GM19328 (cell line): ENCODE results near the gene CYP39A1.

Experiments
- ATAC-seq: cut with Tn5 transposase; IDR thresholded peaks from one replicate; pipeline ENCODE4 v1.9.1; 2021; ENCODE audit warnings: mild to moderate bottlenecking, moderate library complexity; ENCODE audit not compliant: unreplicated experiment

Gene CYP39A1, protein sequence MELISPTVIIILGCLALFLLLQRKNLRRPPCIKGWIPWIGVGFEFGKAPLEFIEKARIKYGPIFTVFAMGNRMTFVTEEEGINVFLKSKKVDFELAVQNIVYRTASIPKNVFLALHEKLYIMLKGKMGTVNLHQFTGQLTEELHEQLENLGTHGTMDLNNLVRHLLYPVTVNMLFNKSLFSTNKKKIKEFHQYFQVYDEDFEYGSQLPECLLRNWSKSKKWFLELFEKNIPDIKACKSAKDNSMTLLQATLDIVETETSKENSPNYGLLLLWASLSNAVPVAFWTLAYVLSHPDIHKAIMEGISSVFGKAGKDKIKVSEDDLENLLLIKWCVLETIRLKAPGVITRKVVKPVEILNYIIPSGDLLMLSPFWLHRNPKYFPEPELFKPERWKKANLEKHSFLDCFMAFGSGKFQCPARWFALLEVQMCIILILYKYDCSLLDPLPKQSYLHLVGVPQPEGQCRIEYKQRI

DNA sequence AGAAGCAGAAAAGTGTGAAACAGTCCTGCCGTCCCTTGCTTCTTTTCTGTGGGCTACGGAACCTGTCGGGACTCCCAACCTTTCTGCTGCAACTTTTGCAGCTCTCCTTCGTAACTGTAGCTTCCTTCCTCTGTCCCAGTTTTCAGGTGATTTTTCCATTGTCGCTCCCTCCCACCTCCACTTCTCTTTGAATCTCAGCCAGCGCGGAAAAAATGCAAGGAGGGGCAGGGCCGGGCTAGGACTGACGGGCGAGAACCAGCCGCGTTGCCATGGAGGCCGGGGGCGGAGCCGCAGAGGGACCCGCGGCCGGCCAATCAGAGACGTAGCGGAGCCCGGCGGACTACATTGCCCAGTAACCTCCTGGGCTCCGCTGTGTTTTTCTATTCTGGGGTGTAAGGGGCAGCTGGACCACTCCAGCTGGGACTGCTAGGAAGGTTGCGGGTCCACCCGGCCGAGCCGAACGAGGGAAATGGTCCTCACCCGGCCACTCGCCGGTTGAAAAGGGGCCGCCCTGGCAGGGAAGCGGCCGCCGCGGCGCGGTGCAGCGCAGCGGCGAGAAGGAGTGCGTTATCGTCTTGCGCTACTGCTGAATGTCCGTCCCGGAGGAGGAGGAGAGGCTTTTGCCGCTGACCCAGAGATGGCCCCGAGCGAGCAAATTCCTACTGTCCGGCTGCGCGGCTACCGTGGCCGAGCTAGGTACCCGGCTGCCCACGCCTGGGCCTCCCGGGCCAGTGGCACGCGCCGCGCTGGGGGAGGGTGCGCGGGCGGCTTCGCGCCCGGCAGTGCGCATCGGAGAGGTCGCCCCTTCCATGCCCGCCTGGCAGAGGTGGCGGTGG is at the start of gene CYP39A1, which contains the start of gene SLC25A27:
Gene CYP39A1 (minus strand): TSS at position 216 of the 836 bp plus-strand sequence. CDS start 236 bp downstream, outside the sequence.
Gene SLC25A27 (plus strand): TSS at position 373 of the 836 bp plus-strand sequence. CDS start 218 bp downstream, at position 591.
- peak; percentile 100 for ATAC-seq

DNA sequence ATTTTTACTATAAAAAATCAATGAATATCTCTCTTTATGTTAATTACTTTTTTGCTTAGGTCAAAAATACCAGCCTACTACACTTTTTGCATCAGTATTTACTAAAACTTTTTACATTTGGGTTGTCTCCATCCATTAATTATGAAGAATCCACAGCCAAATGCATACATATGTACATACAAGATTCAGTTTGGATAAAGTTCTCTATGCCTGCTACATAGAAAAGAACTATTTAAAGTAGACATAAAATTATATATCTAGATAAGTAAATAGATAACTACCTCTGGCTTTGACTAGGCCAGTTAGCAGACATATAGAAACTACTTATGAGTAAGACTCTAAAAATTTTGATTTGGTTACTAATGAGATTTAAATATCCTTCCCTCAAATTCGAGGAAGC is 47.4 kb upstream of the CYP39A1 start:
- ATAC-seq: no peak

DNA sequence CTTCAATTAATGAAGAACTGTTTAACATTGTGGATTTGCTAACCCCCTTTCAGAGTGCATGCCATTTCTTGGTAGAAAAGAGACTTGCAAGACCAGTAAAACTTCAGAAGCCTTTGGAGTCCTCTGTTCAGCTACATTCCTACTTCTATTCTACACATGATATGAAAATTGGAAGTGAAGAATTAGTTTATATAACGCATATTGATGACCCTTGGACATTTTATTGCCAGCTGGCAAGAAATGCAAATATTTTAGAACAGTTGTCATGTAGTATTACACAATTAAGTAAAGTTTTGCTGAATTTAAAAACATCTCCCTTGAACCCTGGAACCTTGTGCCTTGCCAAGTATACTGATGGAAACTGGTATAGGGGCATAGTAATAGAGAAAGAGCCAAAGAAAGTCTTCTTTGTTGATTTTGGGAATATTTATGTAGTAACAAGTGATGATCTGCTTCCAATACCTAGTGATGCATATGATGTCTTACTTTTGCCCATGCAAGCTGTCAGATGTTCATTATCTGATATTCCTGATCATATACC is 38.4 kb upstream of the CYP39A1 start:
- no peak for ATAC-seq

DNA sequence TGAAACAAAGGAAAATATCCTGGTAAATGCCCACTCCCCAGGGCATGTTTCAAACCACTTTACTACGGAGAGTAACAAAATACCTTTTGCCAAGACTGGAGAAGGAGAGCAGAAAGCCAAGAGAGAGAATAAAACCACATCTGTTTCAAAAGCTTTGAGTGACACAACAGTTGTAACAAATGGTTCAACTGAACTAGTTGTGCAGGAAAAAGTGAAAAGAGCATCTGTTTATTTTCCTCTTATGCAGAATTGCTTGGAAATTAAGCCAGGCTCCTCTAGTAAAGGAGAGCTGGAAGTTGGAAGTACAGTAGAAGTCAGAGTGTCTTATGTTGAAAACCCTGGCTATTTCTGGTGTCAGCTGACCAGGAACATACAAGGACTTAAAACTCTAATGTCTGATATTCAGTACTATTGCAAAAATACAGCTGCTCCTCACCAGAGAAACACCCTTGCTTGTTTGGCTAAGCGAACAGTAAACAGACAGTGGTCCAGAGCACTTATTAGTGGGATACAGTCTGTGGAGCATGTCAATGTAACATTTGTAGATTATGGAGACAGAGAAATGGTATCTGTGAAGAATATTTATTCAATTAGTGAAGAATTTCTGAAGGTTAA is 37.6 kb upstream of the CYP39A1 start:
- ATAC-seq: no peak

DNA sequence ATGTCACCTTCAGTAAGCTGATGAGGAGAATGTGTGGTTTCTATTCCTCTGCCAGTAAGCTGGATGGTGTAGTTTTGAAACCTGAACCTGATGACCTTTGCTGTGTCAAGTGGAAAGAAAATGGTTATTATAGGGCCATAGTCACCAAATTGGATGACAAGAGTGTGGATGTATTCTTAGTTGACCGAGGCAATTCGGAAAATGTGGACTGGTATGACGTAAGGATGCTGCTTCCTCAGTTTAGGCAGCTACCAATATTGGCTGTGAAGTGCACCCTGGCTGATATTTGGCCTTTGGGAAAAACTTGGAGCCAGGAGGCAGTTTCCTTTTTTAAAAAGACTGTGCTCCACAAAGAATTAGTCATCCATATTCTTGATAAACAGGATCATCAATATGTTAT is 37.0 kb upstream of the CYP39A1 start:
- no peak for ATAC-seq

DNA sequence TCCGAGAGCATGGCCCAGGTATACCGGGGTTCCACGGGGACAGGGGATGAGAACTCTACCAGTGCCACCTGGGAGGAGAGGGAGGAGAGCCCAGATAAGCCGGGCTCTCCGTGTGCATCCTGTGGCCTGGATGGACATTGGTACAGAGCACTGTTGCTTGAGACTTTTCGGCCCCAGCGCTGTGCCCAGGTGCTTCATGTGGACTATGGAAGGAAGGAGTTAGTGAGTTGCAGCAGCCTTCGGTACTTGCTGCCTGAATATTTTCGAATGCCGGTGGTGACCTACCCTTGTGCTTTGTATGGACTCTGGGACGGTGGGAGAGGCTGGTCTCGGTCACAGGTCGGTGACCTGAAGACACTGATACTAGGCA is 36.3 kb upstream of the CYP39A1 start:
- ATAC-seq: no peak

DNA sequence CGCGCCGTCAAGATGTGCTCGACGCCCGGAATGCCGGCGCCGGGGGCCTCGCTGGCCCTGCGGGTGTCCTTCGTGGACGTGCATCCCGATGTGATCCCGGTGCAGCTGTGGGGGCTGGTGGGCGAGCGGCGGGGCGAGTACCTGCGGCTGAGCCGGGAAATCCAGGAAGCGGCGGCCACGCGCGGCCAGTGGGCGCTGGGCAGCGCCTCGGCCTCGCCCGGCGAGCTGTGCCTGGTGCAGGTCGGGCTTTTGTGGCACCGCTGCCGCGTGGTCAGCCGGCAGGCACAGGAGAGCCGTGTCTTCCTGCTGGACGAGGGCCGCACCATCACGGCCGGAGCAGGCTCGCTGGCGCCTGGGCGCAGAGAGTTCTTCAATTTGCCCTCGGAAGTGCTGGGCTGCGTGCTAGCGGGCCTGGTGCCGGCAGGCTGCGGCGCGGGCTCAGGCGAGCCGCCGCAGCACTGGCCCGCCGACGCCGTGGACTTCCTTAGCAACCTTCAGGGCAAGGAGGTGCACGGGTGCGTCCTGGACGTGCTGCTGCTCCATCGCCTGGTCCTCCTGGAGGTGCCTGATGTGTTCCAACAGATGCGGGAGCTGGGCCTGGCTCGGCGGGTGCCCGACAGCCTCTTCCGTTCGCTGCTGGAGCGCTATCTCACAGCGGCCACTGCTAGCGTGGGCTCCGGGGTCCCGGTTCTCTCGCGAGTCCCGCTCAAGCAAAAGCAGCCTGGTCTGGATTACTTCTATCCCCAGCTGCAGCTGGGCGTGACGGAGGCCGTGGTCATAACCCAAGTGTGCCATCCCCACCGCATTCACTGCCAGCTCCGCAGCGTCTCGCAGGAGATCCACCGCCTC is 35.7 kb upstream of the CYP39A1 start:
- no peak for ATAC-seq

DNA sequence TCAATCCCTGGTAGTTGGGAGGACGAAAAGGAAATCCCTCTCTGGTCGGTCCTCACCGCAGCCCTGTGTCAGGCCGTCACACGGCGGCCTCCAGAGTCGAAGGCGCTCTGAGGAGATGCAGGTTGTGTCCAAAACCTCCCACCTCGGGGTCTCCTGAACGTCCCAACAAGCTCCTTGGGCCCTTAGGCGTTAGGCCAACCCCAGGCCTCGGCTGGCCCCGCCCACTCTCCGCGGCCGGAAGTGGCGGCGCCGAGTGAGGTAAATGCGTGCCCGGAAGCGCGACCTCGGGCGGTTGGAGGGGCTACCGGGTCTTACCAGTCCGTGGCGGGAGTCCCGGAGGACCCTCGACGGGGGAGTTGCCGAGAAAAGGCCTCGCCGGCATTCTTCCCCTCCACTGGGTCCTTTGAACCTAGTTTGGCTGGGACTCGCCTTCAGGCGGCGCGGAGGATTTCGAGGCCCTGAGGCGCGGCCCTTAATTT is 35.0 kb upstream of the CYP39A1 start, which contains the start of gene TDRD6:
Gene TDRD6 (plus strand): TSS at position 267 of the 479 bp plus-strand sequence. CDS start 244 bp downstream, outside the sequence.
- no peak for ATAC-seq

DNA sequence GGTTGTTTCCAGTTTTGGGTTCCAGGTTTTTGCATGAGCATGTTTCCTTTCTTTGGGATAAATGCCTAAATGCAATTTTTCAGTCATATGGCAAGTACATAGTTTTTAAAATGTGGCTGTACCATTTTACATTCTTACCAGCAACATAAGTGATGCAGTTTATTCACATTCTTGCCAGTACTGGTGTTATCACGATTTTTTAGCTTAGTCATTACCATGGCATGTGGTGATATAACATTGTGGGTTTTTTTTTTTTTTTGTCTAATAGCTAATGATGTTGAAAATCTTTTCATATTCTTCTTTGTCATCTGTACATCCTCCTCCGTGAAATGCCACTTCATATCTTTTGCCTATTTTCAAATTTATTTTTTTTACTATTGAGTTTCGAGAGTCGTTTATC is 32.2 kb upstream of the CYP39A1 start:
- ATAC-seq: no peak

DNA sequence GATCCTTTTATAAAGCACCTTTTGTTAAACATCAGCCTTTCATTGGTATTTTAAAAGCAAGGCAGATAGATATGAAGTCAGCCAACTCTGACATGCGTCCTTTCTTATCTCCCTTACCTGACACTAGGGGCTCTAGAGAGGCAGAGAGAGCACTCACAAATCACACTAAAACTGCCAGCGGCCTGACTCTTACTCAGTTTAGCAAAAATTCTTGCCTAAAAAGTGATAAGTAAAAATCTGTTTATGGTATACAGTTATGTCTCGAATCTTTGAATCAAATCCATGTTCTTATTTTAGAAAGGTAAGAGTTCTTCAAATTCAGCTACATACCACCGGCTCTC is 24.7 kb upstream of the CYP39A1 start:
- no peak for ATAC-seq

DNA sequence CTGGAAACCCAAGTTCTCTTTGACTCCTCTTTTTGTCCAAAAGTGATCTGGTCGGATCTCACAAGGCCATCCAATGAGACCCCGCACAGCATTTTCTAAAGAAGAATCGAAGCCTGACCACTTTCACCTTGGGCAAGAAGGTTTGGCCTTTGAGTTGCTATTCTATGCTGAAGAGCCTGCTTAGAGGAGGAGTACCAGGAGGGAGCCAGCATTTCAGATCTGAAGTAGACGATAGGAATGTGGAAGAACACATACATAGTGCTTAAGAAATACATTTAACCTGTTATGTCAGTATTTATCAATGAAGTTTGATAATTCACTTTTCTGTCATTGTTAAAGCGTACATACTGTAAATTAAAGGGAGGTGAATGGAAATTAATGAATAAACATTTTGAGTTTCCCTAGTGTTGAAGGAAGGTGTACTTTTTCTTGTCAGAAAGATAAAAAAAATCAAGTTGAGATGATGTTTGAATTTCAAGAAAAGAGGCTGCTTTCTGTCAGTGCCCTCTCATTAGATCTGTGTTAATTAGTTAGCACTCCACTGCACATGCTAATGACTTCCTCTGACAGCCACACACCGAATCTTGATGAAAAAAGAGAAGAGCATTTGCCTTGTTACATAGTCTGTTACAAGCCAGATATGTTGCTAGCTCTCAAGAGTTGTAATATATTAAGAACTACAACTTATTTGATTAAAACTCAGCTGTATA is 24.1 kb upstream of the CYP39A1 start:
- ATAC-seq: no peak

DNA sequence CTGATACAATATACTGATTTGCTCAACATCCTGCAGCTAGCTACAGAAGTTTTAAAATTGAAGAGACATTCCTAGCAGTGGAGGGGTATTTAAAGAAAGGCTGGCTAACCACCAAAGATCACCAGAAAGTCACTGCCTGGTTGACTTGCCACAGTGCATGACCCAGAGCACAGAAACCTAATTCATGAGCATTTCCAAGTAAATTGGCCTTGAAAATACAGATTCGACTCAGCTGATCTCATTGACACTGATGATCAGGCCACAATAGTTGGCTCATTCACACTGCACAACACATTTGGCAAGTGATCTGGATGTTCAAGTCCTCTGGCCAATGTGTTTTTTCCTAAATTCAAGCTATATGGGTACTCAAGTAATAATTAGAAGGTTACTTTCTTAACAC is 21.8 kb upstream of the CYP39A1 start:
- ATAC-seq: no peak

DNA sequence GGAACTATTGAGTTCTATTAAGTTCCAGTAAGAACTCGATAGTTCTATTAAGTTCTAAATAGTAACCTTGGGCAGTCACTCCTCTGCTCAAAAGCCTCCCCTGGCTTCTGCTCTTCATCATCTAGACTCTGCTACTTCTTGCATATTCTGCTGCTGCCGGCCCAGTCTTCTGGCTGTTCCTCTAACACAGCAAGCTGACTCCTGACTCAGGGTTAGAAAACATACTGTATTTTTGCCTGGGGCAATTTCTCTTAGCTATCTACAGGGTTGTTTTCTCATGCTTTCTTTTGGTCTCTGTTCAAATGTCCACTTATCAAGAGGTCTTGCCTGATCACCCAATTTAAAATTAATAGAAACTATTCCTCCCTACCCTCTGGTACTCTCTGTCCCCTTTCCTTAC is 14.8 kb upstream of the CYP39A1 start:
- no peak for ATAC-seq

DNA sequence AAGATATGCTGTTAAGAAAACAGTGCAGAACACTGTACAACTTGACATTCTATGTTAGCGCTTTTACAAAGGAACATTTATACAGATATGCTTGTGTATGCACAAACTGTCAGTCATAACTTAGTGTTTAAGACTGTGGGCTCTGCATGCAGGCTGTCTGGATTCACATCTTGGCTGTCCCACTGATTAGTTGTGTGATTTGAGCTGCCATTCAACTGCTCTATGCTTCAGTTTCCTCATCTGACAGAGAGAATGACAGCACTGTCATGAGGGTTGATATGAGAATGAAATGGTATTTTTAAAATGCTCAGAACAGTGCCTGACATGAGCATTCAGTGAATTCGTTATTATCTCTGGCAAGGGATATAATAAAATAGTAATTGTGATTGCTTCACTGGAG is 8.9 kb upstream of the CYP39A1 start:
- ATAC-seq: no peak

DNA sequence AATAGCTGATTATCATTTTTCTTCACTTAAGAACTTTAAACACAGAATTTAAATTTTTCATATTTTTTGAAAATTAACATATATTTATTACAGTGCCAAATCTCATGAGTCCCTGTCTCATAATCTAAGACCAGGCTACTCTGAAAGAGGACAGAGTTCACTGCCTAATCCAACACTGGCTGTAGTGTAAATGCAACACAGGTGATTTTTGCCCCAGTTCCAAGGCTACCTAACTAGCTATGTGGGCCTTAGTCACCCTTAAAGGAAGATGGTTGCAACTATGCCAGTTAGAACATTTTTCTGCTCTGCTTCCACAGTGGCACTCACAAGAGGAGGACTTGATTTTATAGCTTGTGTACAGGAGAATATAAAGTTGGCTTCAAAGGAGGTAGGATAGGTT is 5.0 kb upstream of the CYP39A1 start:
- ATAC-seq: no peak

DNA sequence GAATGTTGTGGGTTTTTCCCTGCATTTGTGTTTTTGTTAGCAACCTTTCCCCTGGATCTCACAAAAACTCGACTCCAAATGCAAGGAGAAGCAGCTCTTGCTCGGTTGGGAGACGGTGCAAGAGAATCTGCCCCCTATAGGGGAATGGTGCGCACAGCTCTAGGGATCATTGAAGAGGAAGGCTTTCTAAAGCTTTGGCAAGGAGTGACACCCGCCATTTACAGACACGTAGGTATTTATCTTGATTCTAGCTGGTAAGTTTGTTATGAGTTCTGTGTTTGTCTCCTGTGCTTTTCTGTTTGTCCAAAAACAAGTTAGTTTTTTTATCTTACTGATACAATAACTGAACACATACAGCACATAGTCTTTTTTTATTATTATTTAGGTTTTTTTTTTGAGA is 3.2 kb upstream of the CYP39A1 start:
- no peak for ATAC-seq

DNA sequence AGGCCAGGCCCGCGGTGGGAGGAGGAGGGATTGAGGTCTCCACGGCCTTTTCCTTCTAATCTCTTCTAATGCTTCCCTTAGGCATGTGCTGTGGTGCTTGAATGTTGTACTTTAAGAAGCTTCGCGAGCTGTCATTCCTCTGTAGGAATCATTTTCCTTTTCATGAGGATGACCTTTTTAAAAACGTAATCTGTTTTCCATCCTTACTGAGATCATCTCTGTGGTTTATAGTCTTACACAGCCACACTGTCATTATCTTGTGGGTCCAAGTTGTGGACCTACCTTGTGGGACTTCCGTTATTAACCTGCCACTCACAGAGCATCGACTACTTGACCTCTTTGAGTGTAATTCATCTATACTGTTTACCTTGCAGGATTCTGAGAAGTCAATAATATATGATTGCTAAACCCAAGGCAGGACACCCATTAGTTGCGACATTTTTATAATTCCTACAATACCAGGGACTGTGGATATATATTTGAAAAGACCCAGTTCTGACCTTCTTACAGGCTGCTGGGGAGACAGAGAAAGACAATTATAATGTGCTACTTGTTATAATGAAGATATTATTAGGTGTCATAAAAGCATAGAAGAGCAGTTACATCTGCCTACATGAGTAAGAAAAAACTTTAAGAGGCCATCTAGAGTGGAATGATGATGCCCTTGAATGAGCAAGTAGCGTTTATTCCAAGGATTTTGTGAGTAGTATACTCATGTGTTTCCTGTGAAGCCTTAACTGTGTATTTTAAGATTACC is 999 bp upstream of the CYP39A1 start:
- ATAC-seq: no peak

DNA sequence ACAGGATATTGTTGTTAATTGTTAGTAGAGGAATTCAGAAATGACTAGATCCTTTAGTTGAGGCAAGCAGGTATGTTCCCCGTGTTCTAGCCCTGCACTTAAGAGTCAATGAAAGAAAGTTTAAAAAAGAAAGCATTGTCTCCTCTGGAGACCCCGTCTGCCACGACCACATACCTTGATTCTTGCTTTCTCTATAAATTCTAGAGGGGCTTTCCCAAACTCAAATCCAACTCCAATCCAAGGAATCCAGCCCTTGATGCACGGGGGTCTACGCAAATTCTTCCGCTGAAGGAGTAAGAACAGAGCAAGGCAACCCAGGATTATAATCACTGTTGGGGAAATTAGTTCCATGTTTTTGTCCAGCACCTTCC is 401 bp downstream of the CYP39A1 start:
- no peak for ATAC-seq

DNA sequence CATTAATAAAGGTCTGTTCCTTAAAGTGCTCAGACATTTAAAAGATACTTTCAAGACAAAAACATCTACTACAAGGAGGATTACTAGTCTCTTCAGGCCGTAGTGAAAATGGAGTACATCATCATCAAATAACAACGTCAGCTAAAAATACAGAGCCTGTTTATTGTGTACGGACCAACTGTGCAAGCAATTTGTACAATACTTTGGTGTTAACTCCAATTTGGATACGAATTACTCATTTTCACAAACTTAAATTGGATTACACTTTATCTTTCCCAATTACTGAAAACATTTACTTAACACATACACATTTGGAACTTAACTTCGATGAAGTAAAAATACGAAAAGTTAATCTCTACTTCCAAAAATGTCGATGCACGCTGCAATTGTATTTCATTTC is 802 bp downstream of the CYP39A1 start:
- no peak for ATAC-seq
